ENCODE data around the gene ING3. TPM values are rescaled to one million over a fixed set of nuclear protein-coding genes. Genes with fewer than 3 reads are reported as not detected.

ING3 gene
- total and polyA plus RNA-seq, 9 of the 15 experiments (the other 6 are each of a cell fraction or from before 2014, with no cell fraction given) = 22.8 to 233 (median 50.4) TPM

- TF ChIP-seq RNF219 (CRISPR knock-in tag; IDR thresholded peaks at IDR 0.05) (no peak), ATF3 (IDR thresholded peaks at IDR 0.05) (no peak), ATF3 (CRISPR knock-in tag; conservative IDR thresholded peaks at IDR 0.05) (no peak), RCOR1 (IDR thresholded peaks at IDR 0.05; ENCODE audit: borderline replicate concordance in 1 of 2, low read depth in 2 of 2, low read length in 2 of 2) (0 out of 4 replicates have a peak, but pooled peaks of 1 of the 2 experiments have one; percentile 48), TRIM28 (IDR thresholded peaks at IDR 0.05) (no peak), BRD9 (IDR thresholded peaks at IDR 0.05; ENCODE audit: low read depth, partially characterized antibody) (peak; percentile 18), ARID1B (IDR thresholded peaks at IDR 0.05) (no peak), ZZZ3 (IDR thresholded peaks at IDR 0.05) (no peak), CHD2 (IDR thresholded peaks at IDR 0.05; ENCODE audit: low read depth, low read length) (no peak), MAFF (IDR thresholded peaks at IDR 0.05; ENCODE audit: low read length) (no peak), GTF2F1 (IDR thresholded peaks at IDR 0.05; ENCODE audit: low read depth, low read length) (no peak), NFATC3 (IDR thresholded peaks at IDR 0.05) (no peak), GTF2E2 (tag; IDR thresholded peaks at IDR 0.05) (no peak), SAP30 (IDR thresholded peaks at IDR 0.05; ENCODE audit: borderline replicate concordance, insufficient read depth, low read depth, low read length, poor library complexity, severe bottlenecking) (no peak), ZKSCAN8 (CRISPR knock-in tag; IDR thresholded peaks at IDR 0.05) (no peak), PTRF (tag; IDR thresholded peaks at IDR 0.05) (no peak), ZNF431 (CRISPR knock-in tag; IDR thresholded peaks at IDR 0.05) (no peak), E2F6 (IDR thresholded peaks at IDR 0.05; ENCODE audit: borderline replicate concordance in 1 of 2, extremely low read depth in 1 of 2, insufficient read depth in 1 of 2, insufficient read length in 1 of 2, low read depth in 1 of 2, low read length in 1 of 2, poor library complexity in 1 of 2, severe bottlenecking in 1 of 2) (no peak)
- TF ChIP-seq, protein P1, sequence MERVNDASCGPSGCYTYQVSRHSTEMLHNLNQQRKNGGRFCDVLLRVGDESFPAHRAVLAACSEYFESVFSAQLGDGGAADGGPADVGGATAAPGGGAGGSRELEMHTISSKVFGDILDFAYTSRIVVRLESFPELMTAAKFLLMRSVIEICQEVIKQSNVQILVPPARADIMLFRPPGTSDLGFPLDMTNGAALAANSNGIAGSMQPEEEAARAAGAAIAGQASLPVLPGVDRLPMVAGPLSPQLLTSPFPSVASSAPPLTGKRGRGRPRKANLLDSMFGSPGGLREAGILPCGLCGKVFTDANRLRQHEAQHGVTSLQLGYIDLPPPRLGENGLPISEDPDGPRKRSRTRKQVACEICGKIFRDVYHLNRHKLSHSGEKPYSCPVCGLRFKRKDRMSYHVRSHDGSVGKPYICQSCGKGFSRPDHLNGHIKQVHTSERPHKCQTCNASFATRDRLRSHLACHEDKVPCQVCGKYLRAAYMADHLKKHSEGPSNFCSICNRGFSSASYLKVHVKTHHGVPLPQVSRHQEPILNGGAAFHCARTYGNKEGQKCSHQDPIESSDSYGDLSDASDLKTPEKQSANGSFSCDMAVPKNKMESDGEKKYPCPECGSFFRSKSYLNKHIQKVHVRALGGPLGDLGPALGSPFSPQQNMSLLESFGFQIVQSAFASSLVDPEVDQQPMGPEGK (CRISPR knock-in tag; IDR thresholded peaks at IDR 0.05; ENCODE audit: borderline replicate concordance) = no peak
Observed at GRCh38 chr7:120990468-120991118, 40.0 kb downstream of the ING3 start (continued).
